Esophagus squamous epithelium (tissue), 4 donors: ENCODE results near the gene BRSK2.

Experiments used
- POLR2A ChIP-seq, 4 donors: fragments of 450-650 bp; IDR thresholded peaks; one replicate each; pipeline ENCODE4 v1.6.1; 2017; ENCODE audit warnings: antibody characterized with exemption in 4 of 4, mild to moderate bottlenecking in 4 of 4, moderate library complexity in 3 of 4
- TF ChIP-seq, protein P1 (sequence below), 6 experiments: fragments of 450-650 bp in 4 of 6; fragments of 200-600 bp in 2 of 6; sonication (generic) in 2 of 6; IDR thresholded peaks; one replicate each; pipeline ENCODE4 v1.5.1; 2016 to 2019; ENCODE audit warnings: antibody characterized with exemption in 6 of 6, mild to moderate bottlenecking in 4 of 6, moderate library complexity in 4 of 6

DNA sequence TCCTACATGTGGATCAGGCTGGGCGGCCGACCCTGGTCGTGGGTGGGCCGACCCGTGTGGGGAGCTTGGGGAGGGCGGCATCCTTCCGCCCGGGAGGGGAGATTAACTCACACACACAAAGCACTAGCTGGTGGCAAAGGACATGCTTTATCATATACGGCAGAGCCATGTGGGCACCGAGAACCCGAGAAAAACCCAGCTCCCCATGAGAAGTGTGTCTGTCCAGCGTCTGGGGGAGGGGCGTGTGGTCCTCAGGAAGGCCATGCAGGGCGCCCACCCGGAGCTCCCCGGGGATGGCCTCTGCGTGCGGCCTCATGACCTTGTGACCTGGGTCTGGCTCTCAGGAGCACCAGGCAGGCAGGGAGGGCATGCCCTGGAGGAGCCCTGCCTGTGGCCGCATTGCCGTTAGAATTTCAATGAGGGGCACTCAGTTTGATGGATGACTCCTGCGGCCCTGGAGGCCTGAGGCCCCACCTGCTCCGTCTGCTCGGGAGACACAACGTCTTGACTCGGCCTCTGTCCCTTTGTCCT lies 40.9 kb upstream of the BRSK2 start:
- TF ChIP-seq, protein P1, sequence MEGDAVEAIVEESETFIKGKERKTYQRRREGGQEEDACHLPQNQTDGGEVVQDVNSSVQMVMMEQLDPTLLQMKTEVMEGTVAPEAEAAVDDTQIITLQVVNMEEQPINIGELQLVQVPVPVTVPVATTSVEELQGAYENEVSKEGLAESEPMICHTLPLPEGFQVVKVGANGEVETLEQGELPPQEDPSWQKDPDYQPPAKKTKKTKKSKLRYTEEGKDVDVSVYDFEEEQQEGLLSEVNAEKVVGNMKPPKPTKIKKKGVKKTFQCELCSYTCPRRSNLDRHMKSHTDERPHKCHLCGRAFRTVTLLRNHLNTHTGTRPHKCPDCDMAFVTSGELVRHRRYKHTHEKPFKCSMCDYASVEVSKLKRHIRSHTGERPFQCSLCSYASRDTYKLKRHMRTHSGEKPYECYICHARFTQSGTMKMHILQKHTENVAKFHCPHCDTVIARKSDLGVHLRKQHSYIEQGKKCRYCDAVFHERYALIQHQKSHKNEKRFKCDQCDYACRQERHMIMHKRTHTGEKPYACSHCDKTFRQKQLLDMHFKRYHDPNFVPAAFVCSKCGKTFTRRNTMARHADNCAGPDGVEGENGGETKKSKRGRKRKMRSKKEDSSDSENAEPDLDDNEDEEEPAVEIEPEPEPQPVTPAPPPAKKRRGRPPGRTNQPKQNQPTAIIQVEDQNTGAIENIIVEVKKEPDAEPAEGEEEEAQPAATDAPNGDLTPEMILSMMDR (IDR thresholded peaks at IDR 0.05): no peak
- TF ChIP-seq POLR2A (IDR thresholded peaks at IDR 0.05): no peak
